HUES64 (cell line): ENCODE results near the gene VSTM2A. TPM values are rescaled to one million over a fixed set of nuclear protein-coding genes. Genes with fewer than 3 reads are reported as not detected.
A peak's percentile ranks its signal among the peaks of the same experiment; 100 is the strongest.
"Not testable (repeated sequence)": the region's sequence is repeated elsewhere in the genome, so short reads cannot be mapped to it uniquely, and the experiment has no call there.

ENCODE experiments used
- H3K27ac ChIP-seq: 2 replicates; pipeline ENCODE4 v1.7.0; 2013; ENCODE audit warnings: low read depth, low read length, inconsistent platforms
- H3K27me3 ChIP-seq: 2 replicates; pipeline ENCODE4 v1.6.1; 2013; ENCODE audit warnings: mild to moderate bottlenecking, low read length; ENCODE audit not compliant: insufficient read depth
- H3K36me3 ChIP-seq: 2 replicates; pipeline ENCODE4 v1.6.1; 2013; ENCODE audit warnings: mild to moderate bottlenecking, low read length; ENCODE audit not compliant: insufficient read depth
- H3K4me1 ChIP-seq: 2 replicates; pipeline ENCODE4 v1.6.1; 2013; ENCODE audit warnings: mild to moderate bottlenecking, low read length, moderate library complexity; ENCODE audit not compliant: insufficient read depth
- H3K4me3 ChIP-seq: 2 replicates; pipeline ENCODE4 v1.5.1; 2013; ENCODE audit warnings: mild to moderate bottlenecking, low read length, moderate library complexity
- H3K9ac ChIP-seq: 2 replicates; pipeline ENCODE4 v1.6.1; 2013; ENCODE audit warnings: mild to moderate bottlenecking, low read depth, low read length
- H3K9me3 ChIP-seq: 2 replicates; pipeline ENCODE4 v1.6.1; 2013; ENCODE audit warnings: low read depth, low read length; ENCODE audit not compliant: insufficient read depth
- WGBS: fragments of 150-250, 120-280 bp; methylation state at CpG from one replicate; pipeline ENCODE4 v1.1.7; 2013; ENCODE audit warnings: missing lambda C conversion rate; 5-methylcytosine and 5-hydroxymethylcytosine counted together
- polyA plus RNA-seq, 2 experiments: library from polyadenylated mRNA; stranded (reverse); fragments of 50-300 nt; gene quantifications; one replicate each; pipeline ENCODE4 v1.2.3, GENCODE V29; 2013

The VSTM2A gene, protein sequence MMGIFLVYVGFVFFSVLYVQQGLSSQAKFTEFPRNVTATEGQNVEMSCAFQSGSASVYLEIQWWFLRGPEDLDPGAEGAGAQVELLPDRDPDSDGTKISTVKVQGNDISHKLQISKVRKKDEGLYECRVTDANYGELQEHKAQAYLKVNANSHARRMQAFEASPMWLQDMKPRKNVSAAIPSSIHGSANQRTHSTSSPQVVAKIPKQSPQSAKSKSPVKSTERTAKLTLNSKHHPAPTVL
- 0.35 TPM for polyA plus RNA-seq (2013, experiment 1 of 2)
- polyA plus RNA-seq (2013, experiment 2 of 2): 0.63 TPM

GRCh38 chr7:54541669-54542625, at the start of gene VSTM2A:
TSS of gene VSTM2A (plus strand) at chr7:54542375. CDS start at chr7:54542731, 356 bp downstream.
- Histone ChIP-seq H3K27ac (no peak within 1 kb of the TSS), H3K9ac (peak within 1 kb of the TSS; percentile 5; the same call in 1 of the 2 replicates)
- WGBS: under 1% methylated on average over 63 of the region's 64 CpGs

GRCh38 chr7:54504531-54504930, 37.6 kb upstream of the VSTM2A start:
- H3K4me3 ChIP-seq, H3K9ac ChIP-seq, H3K36me3 ChIP-seq, H3K4me1 ChIP-seq, H3K27me3 ChIP-seq, H3K27ac ChIP-seq: not testable (repeated sequence)
- H3K9me3 ChIP-seq: peaks cover 19% of the 10 kb centered on the region
- WGBS: 94% methylated on average over 12 of the region's 12 CpGs

More at GRCh38 chr7:54541669-54542625, at the start of gene VSTM2A:
- Histone ChIP-seq H3K4me3 (peak within 1 kb of the TSS; percentile 68), H3K36me3 (no peaks in the 10 kb centered on the region), H3K4me1 (peaks cover 12% of the 10 kb centered on the region), H3K9me3 (no peaks in the 10 kb centered on the region), H3K27me3 (peaks cover 73% of the 10 kb centered on the region)

DNA sequence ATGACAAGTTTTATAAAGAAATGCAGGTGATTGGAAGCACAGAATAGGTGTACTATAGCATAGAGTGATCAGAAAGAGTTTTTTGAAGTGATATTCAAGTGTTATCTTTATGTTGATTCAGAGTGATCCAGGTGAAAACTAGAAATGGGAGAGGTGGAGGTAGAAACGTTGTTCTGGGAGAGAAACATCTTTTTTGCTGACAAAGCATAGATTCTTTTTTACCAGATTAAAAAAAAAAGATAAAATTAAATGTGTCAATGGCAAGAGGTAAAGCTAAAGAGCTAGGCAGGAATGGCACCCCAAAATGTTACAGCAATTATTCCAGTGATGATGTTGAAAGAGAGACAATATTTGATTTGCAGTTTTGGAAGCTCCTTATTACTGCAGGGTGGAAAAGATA, 12.6 kb upstream of the VSTM2A start:
- Histone ChIP-seq H3K36me3 (no peaks in the 10 kb centered on the region), H3K4me1 (no peaks in the 10 kb centered on the region), H3K4me3 (no peak overlapping the region), H3K27me3 (no peaks in the 10 kb centered on the region), H3K9ac (no peak overlapping the region), H3K9me3 (no peaks in the 10 kb centered on the region), H3K27ac (no peak overlapping the region)
- 88% methylated on average over 1 of the region's 1 CpG for WGBS

- Histone ChIP-seq H3K36me3 (no peaks in the 10 kb centered on the region), H3K9me3 (no peaks in the 10 kb centered on the region), H3K9ac (no peak overlapping the region), H3K27ac (no peak overlapping the region), H3K27me3 (peaks cover 38% of the 10 kb centered on the region), H3K4me1 (peaks cover 12% of the 10 kb centered on the region), H3K4me3 (no peak overlapping the region)
- WGBS: 75% methylated on average over 3 of the region's 3 CpGs
Measured at GRCh38 chr7:54538122-54538521, 4.1 kb upstream of the VSTM2A start.

- WGBS: 15% methylated on average over 7 of the region's 7 CpGs
Measured at GRCh38 chr7:54543051-54543488, 895 bp downstream of the VSTM2A start.

GRCh38 chr7:54544149-54544526, 2.0 kb downstream of the VSTM2A start:
- Histone ChIP-seq H3K9me3 (no peaks in the 10 kb centered on the region), H3K9ac (no peak overlapping the region), H3K4me3 (peak overlapping the region; percentile 63), H3K27ac (no peak overlapping the region), H3K27me3 (peaks cover 89% of the 10 kb centered on the region), H3K4me1 (peaks cover 20% of the 10 kb centered on the region), H3K36me3 (no peaks in the 10 kb centered on the region)
- WGBS: 11% methylated on average over 3 of the region's 3 CpGs

More at GRCh38 chr7:54543051-54543488, 895 bp downstream of the VSTM2A start:
- Histone ChIP-seq H3K27me3 (peaks cover 85% of the 10 kb centered on the region), H3K27ac (no peak overlapping the region), H3K9me3 (no peaks in the 10 kb centered on the region), H3K4me3 (peak overlapping the region; percentile 68), H3K4me1 (peaks cover 20% of the 10 kb centered on the region), H3K36me3 (no peaks in the 10 kb centered on the region), H3K9ac (no peak overlapping the region)

GRCh38 chr7:54544527-54545240, 2.5 kb downstream of the VSTM2A start:
- Histone ChIP-seq H3K9ac (no peak overlapping the region), H3K4me1 (peaks cover 20% of the 10 kb centered on the region), H3K4me3 (peak overlapping the region; percentile 63), H3K9me3 (no peaks in the 10 kb centered on the region), H3K36me3 (no peaks in the 10 kb centered on the region), H3K27me3 (peaks cover 84% of the 10 kb centered on the region), H3K27ac (no peak overlapping the region)
- 1% methylated on average over 41 of the region's 45 CpGs for WGBS

- WGBS: 0% methylated on average over 4 of the region's 5 CpGs
- Histone ChIP-seq H3K9ac (no peak overlapping the region), H3K4me1 (peaks cover 20% of the 10 kb centered on the region), H3K4me3 (peak overlapping the region; percentile 63), H3K9me3 (no peaks in the 10 kb centered on the region), H3K27me3 (peaks cover 80% of the 10 kb centered on the region), H3K27ac (no peak overlapping the region), H3K36me3 (no peaks in the 10 kb centered on the region)
Measured at GRCh38 chr7:54545241-54545563, 3.0 kb downstream of the VSTM2A start.

GRCh38 chr7:54546081-54546985, 4.2 kb downstream of the VSTM2A start:
- H3K27ac ChIP-seq: no peak overlapping the region
- under 1% methylated on average over 72 of the region's 80 CpGs for WGBS
- H3K4me3 ChIP-seq: peak overlapping the region; percentile 71
- no peaks in the 10 kb centered on the region for H3K9me3 ChIP-seq
- H3K4me1 ChIP-seq: peaks cover 24% of the 10 kb centered on the region
- no peaks in the 10 kb centered on the region for H3K36me3 ChIP-seq
- H3K27me3 ChIP-seq: peaks cover 69% of the 10 kb centered on the region
- H3K9ac ChIP-seq: no peak overlapping the region

DNA sequence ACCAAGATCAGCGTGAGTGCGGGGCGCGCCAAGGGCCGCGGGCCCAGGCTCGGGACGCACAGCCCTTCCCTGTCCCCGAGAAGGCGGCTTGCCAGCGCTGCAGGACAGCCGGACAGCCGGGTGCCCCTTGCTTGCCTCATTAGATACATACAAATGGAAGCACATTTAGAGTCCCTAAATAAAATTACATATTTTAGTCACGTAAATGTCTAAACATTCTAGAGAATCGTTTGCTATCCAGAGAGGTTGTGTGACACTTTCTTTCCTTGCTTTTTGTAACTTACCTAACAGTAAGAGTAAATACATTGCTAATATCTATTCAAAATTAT, 4.8 kb downstream of the VSTM2A start:
- Histone ChIP-seq H3K9me3 (no peaks in the 10 kb centered on the region), H3K27ac (no peak overlapping the region), H3K4me1 (peaks cover 20% of the 10 kb centered on the region), H3K36me3 (no peaks in the 10 kb centered on the region), H3K4me3 (peak overlapping the region; percentile 71), H3K27me3 (peaks cover 63% of the 10 kb centered on the region), H3K9ac (no peak overlapping the region)
- 0% methylated on average over 15 of the region's 15 CpGs for WGBS
